Hematopoietic multipotent progenitor cell treated with erythropoietin and hydrocortisone succinate and interleukin-3 and kit ligand, for 17 days (in vitro differentiated cells): ENCODE data around the gene PRH2.

Experiments used
- DNase-seq: peaks from one replicate; pipeline ENCODE4 v3.0.0-alpha.2; 2015; ENCODE audit warnings: low spot score

PRH2 gene

DNA sequence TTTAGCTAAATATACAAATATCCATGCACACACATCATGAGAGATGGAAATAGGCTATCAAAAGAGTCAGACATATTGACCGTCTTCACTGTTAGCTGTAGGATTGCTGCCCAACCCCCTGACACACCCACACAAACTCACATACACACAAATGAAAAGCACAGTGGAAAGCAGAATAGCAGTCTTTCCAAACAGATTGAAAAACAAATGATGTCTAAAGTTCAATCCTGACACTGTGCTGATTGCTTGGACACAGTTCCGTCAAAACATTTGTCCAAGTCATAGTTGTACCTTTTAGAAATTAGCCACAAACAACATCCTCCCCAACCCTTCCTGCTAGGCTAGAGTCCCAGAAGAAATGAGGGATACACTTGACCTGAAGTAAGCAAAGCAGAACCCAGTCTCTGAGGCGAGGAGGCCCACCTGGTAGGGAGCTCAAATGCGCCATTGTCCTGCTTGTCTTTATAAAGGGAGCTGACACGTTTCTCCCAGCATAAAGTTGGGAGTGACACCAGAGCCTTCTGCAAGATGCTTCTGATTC is at the start of gene PRH2:
PRH2 (plus strand) TSS at position 491 of the 541 bp plus-strand sequence; CDS start at position 529, 38 bp downstream.
- DNase-seq: no peak

- DNase-seq: no peak
These were observed 44.8 kb upstream of the PRH2 start, which contains the start of gene PRH1 for GRCh38 chr12:10884086-10884725. TSS of gene PRH1 (minus strand) at chr12:10884255. CDS start at chr12:10884217, 38 bp downstream.

DNA sequence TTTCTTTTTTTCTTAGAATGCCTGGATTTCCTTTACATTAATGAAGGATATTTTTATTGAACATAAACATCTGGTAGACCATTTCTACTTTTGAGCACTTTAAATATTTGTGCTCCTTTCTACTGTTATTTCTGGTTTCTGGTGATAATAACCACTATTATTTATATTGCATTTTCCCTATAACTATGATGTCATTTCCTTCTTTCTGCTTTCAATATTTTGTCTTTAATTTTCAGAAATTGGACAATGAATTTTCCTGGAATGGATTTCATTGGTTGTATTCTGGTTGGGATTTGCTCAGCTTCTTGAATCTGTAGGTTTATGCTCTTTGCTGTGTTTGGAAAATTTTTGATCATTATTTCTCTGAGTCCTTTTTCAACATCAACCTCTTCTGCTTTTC is 39.8 kb upstream of the PRH2 start:
- DNase-seq: no peak

DNA sequence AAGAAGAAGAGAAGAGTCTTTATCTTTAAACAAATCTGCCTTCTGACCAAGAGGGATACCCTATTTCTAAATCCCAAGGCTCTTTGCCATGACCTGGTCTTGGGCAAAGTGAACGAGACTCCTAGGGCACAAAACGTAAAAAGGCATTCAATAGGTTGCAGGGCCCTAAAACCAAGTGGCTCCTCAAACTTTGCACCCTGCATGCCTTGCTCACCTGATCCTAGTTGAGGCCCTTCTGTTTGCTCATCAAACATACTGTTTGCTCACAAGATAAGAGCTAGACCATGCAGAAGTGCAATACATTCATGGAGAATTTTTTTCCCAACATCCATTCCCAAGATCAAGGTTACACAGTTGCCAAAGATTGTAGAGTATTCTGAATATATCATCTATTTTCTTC is 37.1 kb upstream of the PRH2 start:
- DNase-seq: no peak

- no peak for DNase-seq
These were observed 32.2 kb upstream of the PRH2 start for GRCh38 chr12:10896854-10897253.

GRCh38 chr12:10900530-10900929 is 28.5 kb upstream of the PRH2 start:
- DNase-seq: no peak

GRCh38 chr12:10900972-10901371 is 28.1 kb upstream of the PRH2 start:
- DNase-seq: no peak

GRCh38 chr12:10901427-10901826 is 27.6 kb upstream of the PRH2 start:
- DNase-seq: no peak

DNA sequence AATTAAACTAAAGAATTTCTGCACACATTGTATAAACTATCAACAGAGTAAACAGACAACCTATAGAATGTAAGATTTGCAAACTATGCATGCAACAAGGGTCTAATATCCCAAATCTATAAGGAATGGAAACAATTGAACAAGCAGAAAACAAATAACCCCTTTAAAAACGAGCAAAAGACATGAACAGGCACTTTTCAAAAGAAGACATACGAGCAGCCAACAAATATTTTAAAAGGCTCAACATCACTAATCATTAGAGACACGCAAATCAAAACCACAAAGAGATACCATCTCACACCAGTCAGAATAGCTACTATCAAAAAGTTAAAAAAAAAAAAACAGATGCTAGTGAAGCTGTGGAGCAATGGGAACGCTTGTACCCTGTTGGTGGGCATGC is 24.4 kb upstream of the PRH2 start:
- DNase-seq: no peak

DNA sequence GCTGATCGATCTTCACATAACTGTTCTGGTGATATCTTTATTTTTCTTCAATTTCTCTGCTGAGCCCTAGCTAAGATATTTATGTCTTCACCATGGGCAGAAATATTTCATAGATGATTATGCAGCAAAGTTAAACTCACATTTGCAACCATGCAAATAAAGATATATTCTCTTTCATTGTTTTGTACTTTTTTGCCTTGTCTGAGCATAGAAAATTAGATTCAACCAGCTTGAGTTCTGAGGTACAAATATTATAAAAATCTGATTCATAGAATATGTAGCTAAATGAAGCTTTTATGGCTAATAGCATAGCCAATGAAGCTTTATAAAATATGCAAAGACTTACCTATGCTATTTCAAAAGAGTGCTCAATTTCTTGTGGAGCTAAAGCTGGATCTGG is 19.6 kb upstream of the PRH2 start, which contains the start of gene TAS2R13:
TAS2R13 (minus strand) TSS at position 101 of the 400 bp plus-strand sequence. CDS start 264 bp downstream, outside the sequence.
- DNase-seq: no peak

DNA sequence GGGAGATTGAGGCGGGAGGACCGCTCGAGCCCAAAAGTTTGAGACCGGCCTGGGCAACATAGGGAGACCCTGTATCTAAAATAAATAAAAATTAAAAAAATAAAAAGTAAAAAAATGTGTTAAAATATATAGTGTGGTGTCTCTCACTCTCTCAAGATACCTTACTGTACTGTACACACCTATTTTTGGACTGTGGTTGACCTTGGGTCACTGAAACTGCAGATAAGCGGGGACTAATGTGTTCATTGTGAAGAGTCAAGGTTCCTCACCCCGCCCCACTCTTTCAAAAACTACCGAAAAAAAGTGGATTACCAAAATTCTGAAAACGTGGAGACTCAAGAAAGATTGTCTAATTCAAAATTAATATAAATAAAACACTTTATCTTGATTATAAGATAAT is 18.7 kb upstream of the PRH2 start:
- DNase-seq: no peak

DNA sequence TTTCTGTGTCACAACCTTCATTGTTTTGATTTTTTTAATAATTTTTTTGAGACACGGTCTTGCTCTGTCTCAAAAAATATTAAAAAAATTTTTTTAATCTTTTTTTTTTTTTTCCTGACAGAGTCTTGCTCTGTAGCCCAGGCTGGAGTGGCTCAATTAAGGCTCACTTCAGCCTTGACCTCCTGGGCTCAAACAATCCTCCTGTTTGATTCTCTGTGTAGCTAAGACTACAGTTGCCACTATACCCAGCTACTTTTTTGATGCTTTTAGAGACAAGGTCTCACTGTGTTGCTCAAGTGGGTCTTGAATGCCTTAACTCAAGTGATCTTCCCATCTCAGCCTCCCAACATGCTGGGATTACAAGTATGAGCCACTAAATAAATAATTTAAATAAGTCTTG is 9.2 kb upstream of the PRH2 start:
- no peak for DNase-seq

GRCh38 chr12:10926269-10926668 is 2.8 kb upstream of the PRH2 start:
- no peak for DNase-seq

DNA sequence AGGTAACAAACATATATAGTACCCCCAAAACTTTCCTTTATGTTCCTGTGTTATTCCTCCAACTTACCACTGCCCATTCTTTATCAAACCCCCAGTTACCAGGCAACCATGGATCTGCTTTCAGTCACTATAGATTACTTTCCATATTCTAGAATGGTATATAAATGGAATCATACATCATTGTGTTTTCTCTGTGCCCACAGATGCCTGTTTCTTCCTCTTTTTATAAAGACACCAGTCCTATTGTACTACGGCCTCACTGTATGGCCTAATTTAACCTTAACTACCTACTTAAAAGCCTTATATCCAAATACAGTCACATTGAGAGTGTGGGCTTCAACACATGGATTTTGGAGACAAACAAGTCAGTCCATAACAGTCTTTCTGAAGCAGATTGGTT is 7.5 kb downstream of the PRH2 start:
- DNase-seq: no peak

DNA sequence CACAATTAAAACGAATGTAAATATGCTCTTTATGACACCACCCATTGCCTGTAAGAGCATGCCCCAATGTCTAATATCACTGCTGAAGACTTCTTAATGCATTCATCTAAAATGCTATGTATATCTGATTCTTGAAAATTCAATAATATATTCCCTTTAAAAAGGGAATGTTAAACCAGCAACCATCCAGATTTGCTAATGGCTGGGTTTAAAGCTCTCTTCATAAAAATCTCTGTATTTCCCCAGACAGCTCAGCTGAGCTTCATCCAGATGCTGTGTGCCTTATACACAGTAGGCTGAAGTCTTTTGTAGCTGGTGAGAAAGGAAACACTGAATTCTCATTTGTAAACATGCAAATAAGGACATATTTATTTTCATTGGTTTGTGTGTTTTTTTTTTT is 10.1 kb downstream of the PRH2 start, which contains the start of gene TAS2R14:
TAS2R14 (minus strand) TSS at position 101 of the 400 bp plus-strand sequence; CDS start at position 45, 56 bp downstream.
- no peak for DNase-seq

DNA sequence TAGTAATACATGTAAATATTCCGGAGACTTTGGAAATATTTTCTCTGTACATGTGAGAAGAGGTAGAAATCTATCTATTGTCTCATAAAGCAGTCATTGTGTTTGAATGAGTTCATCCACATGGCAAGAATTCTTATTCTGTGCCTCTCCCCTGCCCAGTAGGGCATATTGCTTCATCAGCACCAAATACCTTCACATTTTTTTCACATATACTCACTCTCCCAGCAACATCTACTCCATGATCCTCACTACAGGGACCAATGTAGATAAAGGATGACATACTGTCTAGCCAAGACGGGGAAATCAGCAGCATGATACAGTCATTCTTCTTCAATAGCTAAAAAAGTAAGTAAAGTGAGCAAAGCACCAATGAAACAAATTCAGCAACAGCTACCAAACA is 11.4 kb downstream of the PRH2 start:
- no peak for DNase-seq

DNA sequence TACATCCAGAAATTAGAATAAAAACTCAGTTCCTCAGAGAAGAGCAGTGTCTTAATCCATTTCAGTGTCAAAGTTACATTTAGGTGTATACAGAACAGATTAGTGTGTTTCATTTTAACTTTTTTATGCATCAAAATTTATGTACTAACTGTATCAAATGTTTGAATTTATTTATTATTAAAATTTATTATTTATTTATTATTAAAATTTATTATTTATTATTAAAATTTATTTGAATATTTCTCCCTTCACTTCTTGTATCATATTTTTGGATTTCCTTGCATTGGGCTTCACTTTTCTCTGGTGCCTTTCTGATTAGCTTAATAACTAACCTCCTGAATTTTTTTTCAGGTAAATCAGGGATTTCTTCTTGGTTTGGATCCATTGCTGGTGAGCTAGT is 12.3 kb downstream of the PRH2 start:
- DNase-seq: no peak

DNA sequence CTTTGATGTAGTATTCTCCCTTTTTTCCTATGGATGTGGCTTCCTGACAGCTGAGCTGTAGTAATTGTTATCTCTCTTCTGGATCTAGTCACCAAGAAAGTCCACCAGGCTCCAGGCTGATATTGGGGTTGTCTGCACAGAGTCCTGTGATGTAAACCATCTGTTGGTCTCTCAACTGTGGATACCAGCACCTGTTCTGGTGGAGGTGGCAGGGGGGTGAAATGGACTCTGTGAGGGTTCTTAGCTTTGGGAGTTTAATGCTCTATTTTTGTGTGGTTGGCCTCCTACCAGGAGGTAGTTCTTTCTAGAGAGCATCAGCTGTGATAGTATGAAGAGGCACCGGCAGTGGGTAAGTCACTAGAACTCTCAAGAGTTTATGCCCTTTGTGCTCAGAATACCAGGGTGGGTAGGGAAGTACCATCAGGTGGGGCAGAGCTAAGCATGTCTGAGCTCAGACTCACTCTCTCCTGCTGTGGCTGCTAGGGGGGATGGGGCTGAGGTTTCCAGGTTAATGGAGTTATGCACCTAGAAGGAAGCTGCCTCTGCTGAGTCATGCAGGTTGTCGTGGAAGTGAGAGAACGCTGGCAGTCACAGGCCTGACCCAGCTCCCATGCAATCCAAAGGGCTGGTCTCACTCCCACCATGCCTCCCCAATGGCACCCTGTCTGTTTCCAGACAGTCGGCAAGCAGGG is 13.0 kb downstream of the PRH2 start:
- no peak for DNase-seq

- no peak for DNase-seq
These were observed 14.1 kb downstream of the PRH2 start for GRCh38 chr12:10943167-10943566.

DNA sequence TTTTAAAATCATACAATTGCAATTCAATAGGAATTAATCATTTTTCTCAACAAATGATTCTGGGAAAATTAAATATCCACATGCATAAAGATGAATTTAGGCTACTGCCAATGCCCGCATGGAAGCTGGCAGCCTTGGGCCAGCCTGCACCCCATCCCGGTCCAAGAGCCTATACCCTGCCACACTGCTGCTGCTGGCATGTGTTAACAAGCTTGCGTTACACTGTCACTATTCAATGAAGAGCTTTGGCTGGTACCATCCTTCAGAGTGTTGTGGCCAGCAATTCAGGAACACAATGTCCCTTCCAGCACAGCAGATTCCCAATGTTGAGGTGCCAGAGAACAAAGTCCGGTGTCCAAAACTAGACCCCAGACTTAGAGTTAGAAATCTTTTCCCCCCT is 23.6 kb downstream of the PRH2 start:
- no peak for DNase-seq

DNA sequence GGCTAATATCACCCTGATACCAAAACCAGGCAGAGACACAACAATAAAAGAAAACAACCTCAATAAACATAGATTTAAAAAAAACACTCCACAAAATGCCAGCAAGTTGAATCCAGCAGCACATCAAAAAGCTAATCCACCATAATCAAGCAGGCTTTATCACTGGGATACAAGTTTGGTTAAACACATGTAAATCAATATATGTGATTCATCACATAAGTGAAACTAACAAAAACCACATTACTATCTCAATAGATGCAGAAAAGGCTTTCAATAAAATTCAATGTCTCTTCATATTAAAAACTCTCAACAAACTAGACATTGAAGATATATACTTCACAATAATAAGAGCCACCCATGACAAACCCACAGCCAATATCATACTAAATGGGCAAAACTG is 27.0 kb downstream of the PRH2 start:
- no peak for DNase-seq

- no peak for DNase-seq
These were observed 28.7 kb downstream of the PRH2 start for GRCh38 chr12:10957741-10958140.

GRCh38 chr12:10959804-10960203 is 30.8 kb downstream of the PRH2 start:
- no peak for DNase-seq
